Mesothelial cell of epicardium (in vitro differentiated cells): ENCODE results near the gene PPIL1. TPM values are rescaled to one million over a fixed set of nuclear protein-coding genes. Genes with fewer than 3 reads are reported as not detected.

ENCODE experiments used
- DNase-seq, 2 experiments: peaks; one replicate each; pipeline ENCODE4 v3.0.0; 2021; ENCODE audit warnings: low spot score in 2 of 2; ENCODE audit not compliant: unreplicated experiment in 2 of 2
- H3K27ac Mint-ChIP-seq: 2 replicates; pipeline ENCODE4 v1.8.0; 2021; ENCODE audit warnings: mixed read lengths
- H3K27me3 Mint-ChIP-seq: 2 replicates; pipeline ENCODE4 v1.8.0; 2021; ENCODE audit warnings: low read depth, mixed read lengths
- H3K36me3 Mint-ChIP-seq: 2 replicates; pipeline ENCODE4 v1.8.0; 2021; ENCODE audit warnings: mixed read lengths
- H3K4me1 Mint-ChIP-seq: 2 replicates; pipeline ENCODE4 v1.8.0; 2021; ENCODE audit warnings: mixed read lengths
- H3K4me3 Mint-ChIP-seq: 2 replicates; pipeline ENCODE4 v1.8.0; 2021; ENCODE audit warnings: mild to moderate bottlenecking, moderate library complexity, mixed read lengths
- H3K9me3 Mint-ChIP-seq: 2 replicates; pipeline ENCODE4 v1.8.0; 2021; ENCODE audit warnings: mixed read lengths
- CTCF ChIP-seq: fragments of 200-600 bp; sonication (generic); IDR thresholded peaks from one replicate; pipeline ENCODE4 v1.5.0; 2021; ENCODE audit warnings: antibody characterized with exemption; ENCODE audit not compliant: unreplicated experiment
- total RNA-seq: library from RNA; stranded (reverse); gene quantifications from 3 replicates; pipeline ENCODE4 v1.2.1, GENCODE V29; 2021

The PPIL1 gene
- total RNA-seq, 1 donor from 2014 or later, result 32.7 TPM

DNA sequence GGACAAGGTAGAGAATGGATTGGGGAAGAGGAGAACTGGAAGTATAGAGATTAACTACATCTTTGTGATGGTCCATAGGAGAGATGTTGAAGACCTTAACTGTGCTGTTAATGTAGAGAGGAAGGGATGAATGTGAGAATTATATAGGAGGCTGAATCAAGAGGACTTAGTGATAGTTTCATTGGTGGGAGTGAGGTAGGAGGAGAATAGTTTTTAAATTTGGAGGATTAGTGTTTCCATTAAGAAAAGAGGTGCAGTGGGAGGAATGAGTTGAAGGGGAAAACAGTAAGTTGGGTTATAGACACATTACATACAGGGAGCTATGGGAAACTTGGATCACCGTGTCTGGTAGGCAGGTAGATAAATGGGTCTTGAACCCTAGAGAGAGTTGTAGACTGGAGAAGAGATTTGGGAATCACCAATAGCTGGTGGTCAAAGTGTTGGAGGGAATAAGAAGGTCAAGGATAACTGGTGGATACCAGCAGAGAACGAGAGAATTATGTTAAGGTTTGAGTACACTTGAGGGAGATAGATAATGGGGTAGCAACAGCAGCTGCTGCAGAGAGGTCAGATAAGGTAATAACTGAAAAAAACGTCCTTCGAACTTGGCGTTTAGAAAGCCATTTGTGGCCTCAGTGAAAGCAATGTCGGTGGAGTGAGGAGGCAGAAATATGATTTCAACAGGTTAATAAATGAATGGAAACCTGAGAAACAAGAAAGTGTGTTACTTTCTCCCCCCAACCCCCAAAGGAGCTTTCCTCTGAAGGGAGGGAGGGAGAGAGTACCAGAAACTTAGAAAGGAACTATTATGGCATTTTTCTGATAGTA is 14.3 kb upstream of the PPIL1 start:
- no peak for DNase-seq
- peaks cover 19% of the 10 kb centered on the region for H3K4me1 Mint-ChIP-seq
- peak overlapping the region; percentile 23 for H3K27ac Mint-ChIP-seq
- no peak overlapping the region for H3K4me3 Mint-ChIP-seq
- no peak for TF ChIP-seq CTCF
- H3K27me3 Mint-ChIP-seq, result no peaks in the 10 kb centered on the region
- H3K36me3 Mint-ChIP-seq, result peaks cover 2% of the 10 kb centered on the region
- no peaks in the 10 kb centered on the region for H3K9me3 Mint-ChIP-seq

- DNase-seq, result no peak
- H3K4me1 Mint-ChIP-seq, result peaks cover 19% of the 10 kb centered on the region
- H3K36me3 Mint-ChIP-seq, result peaks cover 2% of the 10 kb centered on the region
- TF ChIP-seq CTCF, result no peak
- no peak overlapping the region for H3K4me3 Mint-ChIP-seq
- H3K27me3 Mint-ChIP-seq, result no peaks in the 10 kb centered on the region
- no peaks in the 10 kb centered on the region for H3K9me3 Mint-ChIP-seq
- no peak overlapping the region for H3K27ac Mint-ChIP-seq
Observed at GRCh38 chr6:36888115-36888643, 13.6 kb upstream of the PPIL1 start.

GRCh38 chr6:36886950-36887618 is 12.5 kb upstream of the PPIL1 start:
- no peak for DNase-seq
- Mint-ChIP-seq H3K36me3 (peaks cover 2% of the 10 kb centered on the region), H3K9me3 (no peaks in the 10 kb centered on the region), H3K4me1 (peaks cover 19% of the 10 kb centered on the region), H3K4me3 (peak overlapping the region; percentile 91), H3K27ac (peak overlapping the region; percentile 95), H3K27me3 (no peaks in the 10 kb centered on the region)
- TF ChIP-seq CTCF, result no peak

GRCh38 chr6:36885461-36886401 is 11.1 kb upstream of the PPIL1 start, which contains the start of gene C6orf89:
Gene C6orf89, plus strand, starts transcription at chr6:36885952. Its CDS starts 13,493 bp downstream, at chr6:36899445.
- Mint-ChIP-seq H3K4me3 (peak within 1 kb of the TSS; percentile 91), H3K4me1 (peaks cover 19% of the 10 kb centered on the region), H3K36me3 (no peaks in the 10 kb centered on the region), H3K27me3 (no peaks in the 10 kb centered on the region), H3K27ac (peak within 1 kb of the TSS; percentile 95), H3K9me3 (no peaks in the 10 kb centered on the region)
- DNase-seq, result peak; percentile 87 to 93
- peak; percentile 86 for TF ChIP-seq CTCF

- TF ChIP-seq CTCF, result no peak
- H3K27ac Mint-ChIP-seq, result no peak overlapping the region
Observed at GRCh38 chr6:36884610-36885009, 10.0 kb upstream of the PPIL1 start.

More at GRCh38 chr6:36884610-36885009, 10.0 kb upstream of the PPIL1 start:
- H3K9me3 Mint-ChIP-seq, result no peaks in the 10 kb centered on the region
- no peak overlapping the region for H3K4me3 Mint-ChIP-seq
- peaks cover 19% of the 10 kb centered on the region for H3K4me1 Mint-ChIP-seq
- DNase-seq, result no peak
- H3K36me3 Mint-ChIP-seq, result no peaks in the 10 kb centered on the region
- no peaks in the 10 kb centered on the region for H3K27me3 Mint-ChIP-seq
